GM18502 (cell line): ENCODE data around the gene ZNF774.
"Not testable (repeated sequence)": the region's sequence is repeated elsewhere in the genome, so short reads cannot be mapped to it uniquely, and the experiment has no call there.

Source experiments
- ATAC-seq: cut with Tn5 transposase; IDR thresholded peaks from one replicate; pipeline ENCODE4 v1.9.1; 2021; ENCODE audit warnings: mild to moderate bottlenecking; ENCODE audit not compliant: unreplicated experiment, poor library complexity

Gene ZNF774

GRCh38 chr15:90344662-90345061 is 7.4 kb upstream of the ZNF774 start:
- ATAC-seq = no peak

GRCh38 chr15:90345857-90346256 is 6.2 kb upstream of the ZNF774 start:
- no peak for ATAC-seq

DNA sequence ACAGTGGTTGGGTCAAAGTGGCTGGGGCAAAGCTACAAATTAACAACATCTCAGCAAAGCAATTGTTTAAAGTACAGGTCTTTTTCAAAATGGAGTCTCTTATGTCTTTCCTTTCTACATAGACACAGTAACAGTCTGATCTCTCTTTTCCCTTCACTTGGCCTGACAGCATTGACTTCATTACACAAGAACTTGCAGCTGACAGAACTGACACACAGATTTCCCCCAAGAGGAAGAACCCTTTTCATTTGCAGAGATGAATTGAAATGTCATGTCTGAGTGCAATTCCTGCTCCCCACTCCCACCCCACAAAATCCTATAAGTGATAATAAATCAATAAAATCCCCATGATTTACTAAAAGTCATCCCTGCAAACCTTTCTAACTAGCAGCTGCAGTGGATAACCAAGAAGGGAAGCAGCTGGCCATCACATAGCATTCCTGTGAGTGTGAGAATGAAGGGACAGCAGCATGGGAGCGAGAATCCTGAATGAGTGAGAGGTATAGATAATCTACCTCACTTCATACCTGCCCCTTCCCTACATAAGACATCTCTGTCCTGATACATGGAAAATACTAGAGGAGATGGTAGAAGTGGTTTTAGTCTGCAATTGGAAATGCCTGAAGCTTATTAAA is 4.5 kb upstream of the ZNF774 start:
- ATAC-seq = not testable (repeated sequence)

- no peak for ATAC-seq
Measured at GRCh38 chr15:90348456-90348855, 3.6 kb upstream of the ZNF774 start.

DNA sequence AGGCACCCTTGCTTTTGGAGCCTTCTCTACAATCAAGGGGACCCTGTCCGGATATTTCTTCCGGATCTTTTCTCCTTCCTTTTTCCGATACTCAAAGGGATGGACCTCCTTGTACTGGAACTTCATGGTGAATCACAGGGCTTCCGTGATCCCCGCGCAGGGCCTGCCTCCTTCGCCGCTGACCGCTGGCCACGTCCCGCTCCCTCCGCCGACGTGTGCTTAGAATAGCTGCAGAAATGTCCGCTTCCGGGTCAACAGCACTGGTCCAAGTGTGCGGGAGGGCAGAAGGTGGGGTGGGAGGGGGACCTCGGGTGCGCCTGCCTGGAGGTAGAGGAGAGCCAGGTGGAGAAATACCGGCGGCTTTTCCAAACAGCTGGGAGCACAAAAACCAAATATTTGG is 3.0 kb upstream of the ZNF774 start:
- ATAC-seq = no peak

DNA sequence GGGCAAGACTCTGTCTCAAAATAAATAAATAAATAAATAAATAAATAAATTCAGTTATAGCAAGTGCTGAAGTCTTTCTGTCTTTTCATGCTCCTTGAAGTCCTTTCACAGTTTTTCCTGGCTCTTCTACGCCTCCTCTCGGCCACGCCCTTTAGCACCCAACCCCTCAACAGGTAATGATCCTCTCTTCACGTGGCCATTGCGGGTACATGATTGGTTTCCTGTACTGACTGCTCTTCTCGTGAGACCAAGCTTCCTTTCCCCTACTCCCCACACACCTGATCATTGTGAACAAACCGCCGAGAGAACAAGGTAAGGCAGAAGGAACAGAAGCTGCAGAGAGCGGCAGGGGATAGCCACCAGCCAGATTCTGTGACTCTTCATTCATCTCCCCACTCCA is 2.3 kb upstream of the ZNF774 start:
- ATAC-seq = no peak

DNA sequence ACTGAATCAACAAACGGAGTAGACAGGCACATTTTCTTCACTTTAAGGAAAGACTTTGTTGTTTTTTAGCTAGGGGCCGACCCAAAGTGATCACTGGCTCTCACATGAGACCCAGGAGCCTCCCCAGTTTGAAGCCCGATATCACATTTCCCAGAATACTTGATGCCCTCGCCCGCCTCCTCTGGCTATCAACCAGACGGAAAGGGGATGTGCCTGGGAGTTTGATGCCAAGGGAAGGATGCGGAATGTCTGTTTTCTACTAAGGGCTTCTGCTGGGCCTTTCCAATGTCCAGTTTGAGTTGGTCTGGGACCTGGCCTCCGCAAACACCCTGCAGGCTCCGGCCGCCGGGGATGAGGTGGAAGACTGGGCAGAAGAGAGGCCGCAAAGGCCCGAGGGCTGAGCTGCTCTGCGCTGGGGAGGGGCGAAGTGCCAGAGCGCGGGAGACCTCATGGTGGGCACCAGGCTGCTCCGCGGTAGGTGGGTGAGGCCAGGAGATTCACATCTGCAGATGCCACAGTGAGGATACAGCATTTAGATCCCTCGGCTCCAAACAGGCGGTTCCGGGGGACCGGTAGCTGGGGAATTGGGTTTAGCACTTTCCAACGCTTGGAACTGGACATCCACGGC is 491 bp upstream of the ZNF774 start:
- no peak for ATAC-seq

DNA sequence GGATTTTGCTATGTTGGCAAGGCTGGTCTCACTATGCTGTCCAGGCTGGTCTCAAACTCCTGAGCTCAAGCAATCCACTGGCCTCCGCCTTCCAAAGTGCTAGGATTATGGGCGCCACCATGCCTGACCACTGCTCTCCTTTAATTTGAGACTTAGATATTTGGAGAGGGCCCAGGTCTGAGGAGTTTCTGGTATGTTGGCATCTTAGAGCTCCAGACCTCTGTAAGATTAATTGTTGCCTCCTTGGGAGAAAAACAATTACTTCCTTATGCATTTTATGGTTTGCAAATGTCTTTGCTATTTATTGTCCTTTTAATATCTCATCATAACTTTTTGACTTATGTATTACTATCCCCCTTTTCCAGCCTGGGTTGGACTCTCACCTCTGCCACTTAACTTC is 2.9 kb downstream of the ZNF774 start:
- no peak for ATAC-seq

DNA sequence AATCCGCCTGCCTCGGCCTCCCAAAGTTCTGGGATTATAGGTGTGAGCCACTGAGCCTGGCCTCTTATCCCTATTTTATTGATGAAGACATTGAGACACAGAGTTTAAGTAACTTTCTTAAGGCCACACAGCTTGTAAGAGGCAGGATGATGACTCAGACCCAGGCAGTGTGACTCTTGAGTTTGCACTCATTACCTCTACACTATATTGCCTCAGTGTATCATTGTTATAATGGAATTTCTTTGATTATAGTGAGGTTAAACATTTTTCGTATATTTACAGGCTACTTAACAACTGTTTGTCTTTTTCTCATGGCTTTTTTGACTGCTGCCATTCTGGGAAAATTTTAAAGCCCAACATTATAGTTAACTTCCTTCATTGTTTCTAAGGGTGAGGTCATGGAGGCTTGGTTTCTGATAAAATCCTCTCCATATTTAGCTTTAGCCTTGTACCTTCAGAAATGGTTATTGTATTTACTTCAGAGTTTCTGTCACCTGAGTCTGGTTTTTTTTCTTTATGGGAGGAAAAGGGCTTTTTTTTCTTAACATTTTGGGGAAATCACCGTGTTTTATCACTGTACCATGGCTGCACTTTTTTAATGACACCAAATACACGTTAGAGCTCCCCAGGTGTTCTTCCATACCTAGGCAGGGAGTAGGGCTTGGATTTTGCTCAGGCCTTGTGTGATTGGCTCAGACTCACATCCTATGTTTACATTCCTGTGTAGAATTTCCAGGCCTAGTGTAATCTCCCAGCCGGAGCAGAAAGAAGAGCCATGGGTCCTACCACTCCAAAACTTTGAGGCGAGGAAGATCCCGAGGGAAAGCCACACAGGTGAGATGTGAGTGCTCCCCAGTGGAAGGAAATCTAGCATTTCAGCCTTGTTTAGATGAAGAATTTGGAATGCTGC is 6.3 kb downstream of the ZNF774 start:
- ATAC-seq = no peak

GRCh38 chr15:90360746-90361145 is 8.7 kb downstream of the ZNF774 start:
- no peak for ATAC-seq

DNA sequence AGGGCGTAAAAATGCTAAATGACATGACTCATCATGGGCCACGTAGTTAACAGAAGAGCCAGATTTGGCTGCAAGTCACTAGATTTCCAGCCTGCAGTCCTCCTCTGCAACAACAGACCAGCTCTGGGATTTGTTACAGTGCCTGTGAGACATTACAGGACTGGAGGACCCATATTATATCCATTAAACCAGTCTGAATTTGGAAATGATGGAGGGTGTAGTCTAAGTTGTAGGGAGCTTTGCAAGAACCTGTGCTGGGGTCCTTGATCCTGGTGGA is 10.8 kb downstream of the ZNF774 start:
- no peak for ATAC-seq

DNA sequence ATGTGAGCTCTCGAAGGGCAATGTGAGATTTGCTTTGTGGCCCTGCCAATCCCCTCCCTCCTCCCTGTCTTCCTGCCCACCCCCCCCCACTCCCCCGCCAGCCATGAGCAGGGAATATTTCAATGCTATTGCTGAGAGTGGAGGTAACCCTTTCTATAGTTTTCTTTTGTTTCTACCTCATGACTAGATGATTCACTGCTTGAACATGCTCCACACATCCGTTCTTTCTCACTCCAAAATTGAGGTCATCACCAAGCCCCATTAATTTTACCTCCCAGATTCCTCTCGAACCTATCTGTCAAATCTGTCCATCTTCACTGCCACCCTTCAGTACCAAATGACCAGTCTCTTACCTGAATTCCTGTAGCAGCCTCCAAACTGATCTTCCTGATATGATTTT is 12.2 kb downstream of the ZNF774 start:
- ATAC-seq = no peak

DNA sequence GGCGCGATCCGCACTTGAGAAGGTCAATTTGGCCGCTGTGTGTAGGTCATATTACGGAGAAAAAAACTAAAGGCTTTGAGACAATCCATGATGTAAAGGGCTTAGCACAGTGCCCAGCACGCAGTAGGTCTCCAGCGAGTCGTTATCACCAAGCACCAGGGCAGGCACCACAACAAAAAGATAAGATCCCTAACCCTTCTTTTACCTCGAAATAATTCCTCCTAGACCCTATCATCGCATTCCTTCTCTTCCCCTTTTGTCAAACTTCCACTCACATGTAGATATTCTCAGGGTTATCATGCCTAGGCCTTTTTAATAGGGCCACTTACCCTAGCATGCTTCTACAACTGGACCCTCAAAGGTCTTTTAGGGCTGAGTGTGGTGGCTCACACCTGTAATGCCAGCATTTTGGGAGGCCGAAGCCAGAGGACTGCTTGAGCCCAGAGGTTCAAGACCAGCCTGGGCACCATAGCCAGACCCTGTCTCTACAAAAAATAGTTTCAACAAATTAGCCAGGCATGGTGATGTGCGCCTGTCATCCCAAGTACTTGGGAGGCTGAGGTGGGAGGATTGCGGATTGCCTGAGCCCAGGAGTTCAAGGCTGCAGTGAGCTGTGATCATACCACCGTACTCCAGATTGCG is 13.5 kb downstream of the ZNF774 start:
- no peak for ATAC-seq

DNA sequence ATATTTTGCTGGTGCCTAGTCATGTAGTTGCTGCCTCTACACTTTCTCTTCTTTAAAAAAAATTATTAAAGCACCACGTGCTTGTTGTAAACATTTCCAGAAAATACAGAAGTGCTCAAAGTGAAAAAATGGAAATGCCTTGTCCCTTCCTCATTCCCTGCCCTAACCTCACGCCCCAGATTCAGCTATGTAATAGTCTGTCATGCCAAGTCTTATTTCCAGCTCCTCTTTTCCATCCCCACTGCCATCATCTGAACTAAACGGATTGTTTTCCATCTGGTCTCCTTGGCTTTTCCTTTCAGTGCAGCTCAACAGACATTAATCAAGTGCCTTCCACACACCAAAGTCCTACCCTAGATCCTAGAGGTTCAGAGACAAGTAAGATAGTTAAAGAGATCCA is 15.5 kb downstream of the ZNF774 start:
- ATAC-seq = no peak

- ATAC-seq = no peak
Measured at GRCh38 chr15:90375071-90375470, 23.0 kb downstream of the ZNF774 start.

GRCh38 chr15:90376789-90377188 is 24.7 kb downstream of the ZNF774 start:
- ATAC-seq = no peak

GRCh38 chr15:90379263-90379662 is 27.2 kb downstream of the ZNF774 start:
- no peak for ATAC-seq

GRCh38 chr15:90381515-90381914 is 29.4 kb downstream of the ZNF774 start:
- ATAC-seq = no peak

GRCh38 chr15:90382320-90382719 is 30.2 kb downstream of the ZNF774 start:
- ATAC-seq = no peak

DNA sequence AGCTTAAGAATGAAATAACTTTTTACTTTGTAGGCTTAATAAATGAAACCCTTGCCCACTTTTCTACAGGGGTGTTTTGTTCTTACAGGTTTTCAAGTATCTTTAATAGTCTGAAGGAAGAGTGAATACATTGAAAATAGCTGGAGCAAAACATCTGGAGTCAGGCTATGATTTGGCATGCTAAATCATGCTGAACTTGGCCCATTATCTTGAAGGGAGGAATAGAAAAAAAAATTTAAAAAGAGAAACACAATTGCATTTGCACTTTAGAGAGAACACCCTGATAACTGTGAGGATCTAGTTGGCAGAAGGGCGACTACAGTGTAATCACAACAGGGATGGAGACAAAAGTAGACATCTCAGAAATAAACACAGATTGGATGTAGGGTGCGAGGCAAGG is 34.1 kb downstream of the ZNF774 start:
- ATAC-seq = no peak
